ENCODE measurements around the gene DSCAML1. TPM values are rescaled to one million over a fixed set of nuclear protein-coding genes. Genes with fewer than 3 reads are reported as not detected.

Gene DSCAML1
- total and polyA plus RNA-seq, 9 of the 15 experiments (the other 6 are each of a cell fraction or from before 2014, with no cell fraction given): not detected

- WGBS (ENCODE audit: insufficient coverage, low coverage, missing lambda C conversion rate): 3% methylated on average over 7 of the region's 8 CpGs
- FAIRE-seq: no peak
- Histone ChIP-seq H3K4me1 (replicated peaks in 1 of 2; ENCODE audit: control insufficient read depth in 2 of 2, insufficient read depth in 2 of 2, low read length in 2 of 2) (no peaks in the 10 kb centered on the region), H3K27ac (ENCODE audit: extremely low read depth, low read depth, low read length) (no peak overlapping the region), H2AFZ (ENCODE audit: low read depth, low read length) (no peak overlapping the region), H3K9ac (ENCODE audit: insufficient read depth in 1 of 2, low read depth in 2 of 2, low read length in 2 of 2) (no peak overlapping the region), H3K9me1 (ENCODE audit: control insufficient read depth, insufficient read depth, low read length) (peaks cover 3% of the 10 kb centered on the region), H3K79me2 (ENCODE audit: control insufficient read depth, insufficient read depth, low read length) (no peaks in the 10 kb centered on the region), H3K27me3 (ENCODE audit: control insufficient read depth in 2 of 2, insufficient read depth in 2 of 2, low read length in 2 of 2) (peaks cover 14 to 53% of the 10 kb centered on the region in 2 experiments; a peak in 3 of 5 replicates), H3K36me3 (ENCODE audit: control insufficient read depth, insufficient read depth, low read length) (no peaks in the 10 kb centered on the region), H3K4me3 (no peak overlapping the region), H4K20me1 (replicated peaks; ENCODE audit: control insufficient read depth, insufficient read depth, low read length) (peaks cover 4% of the 10 kb centered on the region), H3K4me2 (ENCODE audit: insufficient read depth, low read length) (no peak overlapping the region), H3K9me3 (replicated peaks; ENCODE audit: control insufficient read depth, insufficient read depth, low read depth, low read length) (peaks cover 3% of the 10 kb centered on the region; the same call in 1 of the 2 replicates)
- in situ Hi-C loops (cut with MboI) (no loop called here), intact Hi-C loops (cut with micrococcal nuclease) (no loop called here)
- no peak for ATAC-seq
- no TSS peak for BruUV-seq (replicated peaks)
- no peak for DNase-seq (ENCODE audit: extremely low read depth in 1 of 4, low spot score in 3 of 4)
- no peak for TF ChIP-seq ZBTB40 (IDR thresholded peaks at IDR 0.05)
- TF ChIP-seq ZBTB40 (CRISPR knock-in tag; IDR thresholded peaks at IDR 0.05): no peak
- TF ChIP-seq PKNOX1 (IDR thresholded peaks at IDR 0.05): peak; percentile 58
- CTCF ChIA-PET (ENCODE audit: low intra/inter-chr PET ratio): no interaction called here
- POLR2A ChIA-PET: interaction anchor here (0.7 to 1.2 kb wide), 2 partner anchors 13 to 17 kb away, joined by 3 read pairs; no protein-coding TSS in a partner anchor
Observed at GRCh38 chr11:117482881-117483280, 314.1 kb downstream of the DSCAML1 start.

All from K562 (cell line).